Measurements from ENCODE around the gene CCL17.

Gene CCL17

GRCh38 chr16:57377080-57377841 is 27.3 kb upstream of the CCL17 start:
- DNase-seq (ENCODE audit: low spot score), result no peak

- no peak for DNase-seq (ENCODE audit: low spot score)
Observed at GRCh38 chr16:57379579-57379978, 25.0 kb upstream of the CCL17 start.

GRCh38 chr16:57380671-57381462 is 23.7 kb upstream of the CCL17 start:
- DNase-seq (ENCODE audit: low spot score), result no peak

- DNase-seq (ENCODE audit: low spot score), result no peak
Observed at GRCh38 chr16:57381791-57382534, 22.6 kb upstream of the CCL17 start.

- DNase-seq (ENCODE audit: low spot score), result no peak
Observed at GRCh38 chr16:57382535-57383275, 21.9 kb upstream of the CCL17 start.

- DNase-seq (ENCODE audit: low spot score), result no peak
Observed at GRCh38 chr16:57383276-57384247, 21.0 kb upstream of the CCL17 start.

GRCh38 chr16:57384248-57385070 is 20.1 kb upstream of the CCL17 start:
- DNase-seq (ENCODE audit: low spot score), result no peak

- no peak for DNase-seq (ENCODE audit: low spot score)
Observed at GRCh38 chr16:57385083-57385482, 19.5 kb upstream of the CCL17 start.

GRCh38 chr16:57386381-57386951 is 18.1 kb upstream of the CCL17 start:
- peak; percentile 37 for DNase-seq (ENCODE audit: low spot score)

GRCh38 chr16:57387598-57388354 is 16.8 kb upstream of the CCL17 start:
- no peak for DNase-seq (ENCODE audit: low spot score)

GRCh38 chr16:57388359-57389086 is 16.0 kb upstream of the CCL17 start:
- no peak for DNase-seq (ENCODE audit: low spot score)

- DNase-seq (ENCODE audit: low spot score), result no peak
Observed at GRCh38 chr16:57389087-57389468, 15.5 kb upstream of the CCL17 start.

GRCh38 chr16:57390636-57391295 is 13.8 kb upstream of the CCL17 start:
- DNase-seq (ENCODE audit: low spot score), result no peak

- no peak for DNase-seq (ENCODE audit: low spot score)
Observed at GRCh38 chr16:57391300-57391699, 13.3 kb upstream of the CCL17 start.

GRCh38 chr16:57391708-57392107 is 12.9 kb upstream of the CCL17 start:
- no peak for DNase-seq (ENCODE audit: low spot score)

GRCh38 chr16:57392694-57393093 is 11.9 kb upstream of the CCL17 start:
- no peak for DNase-seq (ENCODE audit: low spot score)

GRCh38 chr16:57394444-57394843 is 10.1 kb upstream of the CCL17 start:
- DNase-seq (ENCODE audit: low spot score), result no peak

GRCh38 chr16:57395026-57395425 is 9.5 kb upstream of the CCL17 start:
- no peak for DNase-seq (ENCODE audit: low spot score)

All from putamen (tissue), 1 donor.